HCT116 (cell line): ENCODE results near the gene GLMN. TPM values are rescaled to one million over a fixed set of nuclear protein-coding genes. Genes with fewer than 3 reads are reported as not detected.
A peak's percentile ranks its signal among the peaks of the same experiment; 100 is the strongest.

Source experiments
- ATAC-seq: fragments of 200-7000 bp; cut with Tn5 transposase; 2 replicates; pipeline ENCODE4 v1.9.1; 2020; ENCODE audit warnings: mild to moderate bottlenecking, moderate library complexity
- BruUV-seq: library from RNA; stranded (reverse); fragments of 400-500 nt; replicated peaks from 2 replicates; lab custom pipeline; 2021; lab: Mats Ljungman, UMichigan
- CTCF ChIA-PET: fragments of 300-600 bp; sonication (Branson Sonifier 250); formaldehyde crosslinking; loops from one replicate; lab custom pipeline; 2021; ENCODE audit warnings: antibody characterized with exemption; lab: Charles Lee
- POLR2A ChIA-PET: fragments of 300-600, 350-600 bp; sonication (Branson Sonifier 250); formaldehyde crosslinking; loops from one replicate; lab custom pipeline; 2021; ENCODE audit warnings: antibody characterized with exemption; lab: Charles Lee
- RAD21 ChIA-PET, 2 experiments: fragments of 300-600 bp; sonication (Branson Sonifier 250); formaldehyde crosslinking; loops; one replicate each; lab custom pipeline; 2023; ENCODE audit warnings: low total read pairs in 2 of 2; ENCODE audit not compliant: uncharacterized antibody in 2 of 2, unreplicated experiment in 2 of 2, low non-redundant PET in 1 of 2; lab: Charles Lee
- DNase-seq: peaks from one replicate; pipeline ENCODE4 v3.0.0-alpha.2; 2010; ENCODE audit warnings: low read depth, low spot score
- H2AFZ ChIP-seq: fragments of 200-600 bp; shearing (Covaris generic), sonication (generic); 2 replicates; pipeline ENCODE4 v1.6.1; 2017; ENCODE audit warnings: low read depth, mixed run types, mixed read lengths, antibody characterized with exemption, low read length; ENCODE audit not compliant: poor library complexity, severe bottlenecking
- H3K27ac ChIP-seq: 2 replicates; pipeline ENCODE4 v1.5.1; 2012; ENCODE audit warnings: low read depth, low read length
- H3K27me3 ChIP-seq: fragments of 200-600 bp; sonication (generic); 2 replicates; pipeline ENCODE4 v1.6.1; 2016; ENCODE audit warnings: mixed run types, low read length, mixed read lengths; ENCODE audit not compliant: insufficient read depth
- H3K36me3 ChIP-seq, 2 experiments: fragments of 200-500 bp in 1 of 2; fragments of 200-600 bp in 1 of 2; sonication (Bioruptor generic) in 1 of 2; sonication (generic) in 1 of 2; 2 replicates each; pipeline versions ENCODE4 v1.5.1 to v1.6.1; 2014 to 2016; ENCODE audit warnings: low read length in 2 of 2, inconsistent platforms in 1 of 2, mixed read lengths in 1 of 2, mixed run types in 1 of 2; ENCODE audit not compliant: insufficient read depth in 2 of 2, control insufficient read depth in 1 of 2
- H3K4me1 ChIP-seq, 2 experiments: fragments of 200-600 bp in 1 of 2; sonication (generic) in 1 of 2; 2 replicates each; pipeline versions ENCODE4 v1.5.1 to v1.6.1; 2012 to 2017; ENCODE audit warnings: low read length in 2 of 2, inconsistent platforms in 1 of 2, mild to moderate bottlenecking in 1 of 2, mixed read lengths in 1 of 2, mixed run types in 1 of 2, moderate library complexity in 1 of 2; ENCODE audit not compliant: insufficient read depth in 2 of 2, control insufficient read depth in 1 of 2
- H3K4me2 ChIP-seq: fragments of 200-600 bp; sonication (generic); 2 replicates; pipeline ENCODE4 v1.6.1; 2017; ENCODE audit warnings: mixed run types, low read length, mixed read lengths
- H3K4me3 ChIP-seq, 2 experiments: fragments of 200-600 bp in 1 of 2; sonication (generic) in 1 of 2; replicated peaks in 1 of 2; 2 replicates each; pipeline ENCODE4 v1.5.1; 2011 to 2016; ENCODE audit warnings: low read length in 2 of 2, control low read depth in 1 of 2, low read depth in 1 of 2, mild to moderate bottlenecking in 1 of 2, mixed read lengths in 1 of 2, mixed run types in 1 of 2
- H3K79me2 ChIP-seq: fragments of 200-600 bp; sonication (generic); 2 replicates; pipeline ENCODE4 v1.6.1; 2017; ENCODE audit warnings: mild to moderate bottlenecking, mixed run types, low read length, moderate library complexity, mixed read lengths; ENCODE audit not compliant: insufficient read depth
- H3K9ac ChIP-seq: fragments of 200-600 bp; sonication (generic); 2 replicates; pipeline ENCODE4 v1.6.1; 2016; ENCODE audit warnings: low read length, mixed read lengths
- H3K9me2 ChIP-seq: fragments of 200-600 bp; sonication (generic), shearing (Covaris generic); 2 replicates; pipeline ENCODE4 v1.6.1; 2017; ENCODE audit warnings: mixed run types, mild to moderate bottlenecking, moderate library complexity; ENCODE audit not compliant: insufficient read depth
- H3K9me3 ChIP-seq, 2 experiments: fragments of 200-500 bp in 1 of 2; fragments of 200-600 bp in 1 of 2; sonication (Bioruptor generic) in 1 of 2; sonication (generic) in 1 of 2; 2 replicates each; pipeline ENCODE4 v1.6.1; 2014 to 2017; ENCODE audit warnings: low read length in 2 of 2, mixed read lengths in 2 of 2, inconsistent platforms in 1 of 2, low read depth in 1 of 2, mild to moderate bottlenecking in 1 of 2, mixed run types in 1 of 2, moderate library complexity in 1 of 2; ENCODE audit not compliant: control insufficient read depth in 1 of 2, insufficient read depth in 1 of 2
- H4K20me1 ChIP-seq: fragments of 200-600 bp; sonication (generic), shearing (Covaris generic); 2 replicates; pipeline ENCODE4 v1.6.1; 2017; ENCODE audit warnings: mixed run types, mild to moderate bottlenecking, moderate library complexity; ENCODE audit not compliant: insufficient read depth
- EGR1 ChIP-seq: IDR thresholded peaks from 2 replicates; pipeline ENCODE4 v1.6.1; 2012; ENCODE audit warnings: low read depth
- EZH2phosphoT487 ChIP-seq: fragments of 200-600 bp; IDR thresholded peaks from 2 replicates; pipeline ENCODE4 v1.6.1; 2018; ENCODE audit warnings: antibody characterized with exemption, borderline replicate concordance
- JUND ChIP-seq: IDR thresholded peaks from 2 replicates; pipeline ENCODE4 v1.6.1; 2012
- POLR2AphosphoS5 ChIP-seq: IDR thresholded peaks from 2 replicates; pipeline ENCODE4 v1.6.1; 2011; ENCODE audit warnings: mild to moderate bottlenecking, low read depth, low read length, moderate library complexity
- RAD21 ChIP-seq: IDR thresholded peaks from 2 replicates; pipeline ENCODE4 v1.6.1; 2012; ENCODE audit warnings: low read depth, mild to moderate bottlenecking
- SRF ChIP-seq: IDR thresholded peaks from 2 replicates; pipeline ENCODE4 v1.6.1; 2012; ENCODE audit warnings: low read depth
- TCF7L2 ChIP-seq: IDR thresholded peaks from 2 replicates; pipeline ENCODE4 v1.7.0; 2011; ENCODE audit warnings: borderline replicate concordance, inconsistent platforms; ENCODE audit not compliant: insufficient read depth, insufficient read length; ENCODE audit errors: extremely low read depth
- intact Hi-C: fragments of 100-400 bp; cut with micrococcal nuclease; formaldehyde crosslinking; loops from 2 replicates; pipeline ENCODE4 v1.10.0; 2022
- total RNA-seq: library from RNA; stranded (reverse); gene quantifications from one replicate; pipeline ENCODE4 v1.2.1, GENCODE V29; 2021; ENCODE audit not compliant: unreplicated experiment
- TF ChIP-seq, protein P1 (sequence below), 3 experiments: fragments of 200-600 bp in 1 of 3; sonication (generic) in 1 of 3; IDR thresholded peaks in 2 of 3; conservative IDR thresholded peaks in 1 of 3; 2 replicates each; pipeline ENCODE4 v1.5.1; 2012 to 2017; ENCODE audit warnings: low read depth in 2 of 3, low read length in 2 of 3, antibody characterized with exemption in 1 of 3, borderline replicate concordance in 1 of 3, control low read depth in 1 of 3, mild to moderate bottlenecking in 1 of 3, mixed read lengths in 1 of 3, mixed run types in 1 of 3, moderate library complexity in 1 of 3; ENCODE audit not compliant: insufficient read depth in 1 of 3
- TF ChIP-seq, protein P2 (sequence below): IDR thresholded peaks from 2 replicates; pipeline ENCODE4 v1.6.1; 2012; ENCODE audit warnings: low read depth

GLMN gene
- total RNA-seq, 1 experiment from 2014 or later: 10.9 TPM

DNA sequence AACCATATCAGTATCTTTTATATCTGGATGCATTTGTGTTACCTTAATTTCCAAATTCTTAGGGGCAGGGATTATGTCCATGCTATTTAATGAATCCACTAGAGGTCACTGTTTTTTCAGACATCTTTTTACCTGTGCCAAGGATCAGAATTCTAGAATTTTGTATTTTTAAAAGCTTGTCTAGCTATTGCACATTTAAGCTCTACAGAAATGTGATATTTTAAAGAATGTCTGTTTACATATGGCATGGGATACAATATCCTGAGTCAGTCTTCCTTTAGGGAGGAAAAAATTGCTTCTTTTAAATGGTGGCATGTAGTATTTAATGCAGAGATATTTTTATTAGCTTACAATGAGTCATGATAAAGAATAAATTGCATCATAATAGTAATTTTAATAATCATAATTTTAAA, 11.4 kb upstream of the GLMN start:
- Histone ChIP-seq H3K27me3 (no peaks in the 10 kb centered on the region), H3K36me3 (peaks cover 5 to 7% of the 10 kb centered on the region in 2 experiments; a peak in 2 of 4 replicates), H2AFZ (no peak overlapping the region), H3K4me1 (no peaks in the 10 kb centered on the region), H3K9ac (no peak overlapping the region), H4K20me1 (no peaks in the 10 kb centered on the region), H3K9me2 (no peaks in the 10 kb centered on the region), H3K79me2 (no peaks in the 10 kb centered on the region), H3K4me2 (no peak overlapping the region), H3K27ac (no peak overlapping the region), H3K4me3 (no peak overlapping the region), H3K9me3 (no peaks in the 10 kb centered on the region)
- TF ChIP-seq, protein P1, sequence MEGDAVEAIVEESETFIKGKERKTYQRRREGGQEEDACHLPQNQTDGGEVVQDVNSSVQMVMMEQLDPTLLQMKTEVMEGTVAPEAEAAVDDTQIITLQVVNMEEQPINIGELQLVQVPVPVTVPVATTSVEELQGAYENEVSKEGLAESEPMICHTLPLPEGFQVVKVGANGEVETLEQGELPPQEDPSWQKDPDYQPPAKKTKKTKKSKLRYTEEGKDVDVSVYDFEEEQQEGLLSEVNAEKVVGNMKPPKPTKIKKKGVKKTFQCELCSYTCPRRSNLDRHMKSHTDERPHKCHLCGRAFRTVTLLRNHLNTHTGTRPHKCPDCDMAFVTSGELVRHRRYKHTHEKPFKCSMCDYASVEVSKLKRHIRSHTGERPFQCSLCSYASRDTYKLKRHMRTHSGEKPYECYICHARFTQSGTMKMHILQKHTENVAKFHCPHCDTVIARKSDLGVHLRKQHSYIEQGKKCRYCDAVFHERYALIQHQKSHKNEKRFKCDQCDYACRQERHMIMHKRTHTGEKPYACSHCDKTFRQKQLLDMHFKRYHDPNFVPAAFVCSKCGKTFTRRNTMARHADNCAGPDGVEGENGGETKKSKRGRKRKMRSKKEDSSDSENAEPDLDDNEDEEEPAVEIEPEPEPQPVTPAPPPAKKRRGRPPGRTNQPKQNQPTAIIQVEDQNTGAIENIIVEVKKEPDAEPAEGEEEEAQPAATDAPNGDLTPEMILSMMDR (IDR thresholded peaks at IDR 0.05 in 2 of 3, conservative IDR thresholded peaks at IDR 0.05 in 1 of 3; ENCODE audit: borderline replicate concordance in 1 of 3, insufficient read depth in 1 of 3, low read depth in 2 of 3, low read length in 2 of 3): peak; percentile 43 to 74 (median 66)
- TF ChIP-seq POLR2AphosphoS5 (no peak), RAD21 (peak; percentile 75)
- DNase-seq: no peak
- BruUV-seq: no TSS peak
- ChIA-PET CTCF (interaction anchor here (0.6 to 2.0 kb wide), 30 partner anchors 9 to 521 kb away, joined by 3 to 15 read pairs (median 3); partner anchors contain the start of genes GFI1, GLMN, RPAP2 and RPL5), POLR2A (interaction anchor here (0.8 kb wide), 1 partner anchor 522 kb away, joined by 6 read pairs; the partner anchor contains the start of gene RPL5), RAD21 (interaction anchor here (0.6 to 0.8 kb wide), 4 partner anchors 175 to 508 kb away, joined by 3 to 7 read pairs (median 3); no protein-coding TSS in a partner anchor)
- intact Hi-C loops: loop anchor here (1.0 to 2.0 kb wide), 3 partner anchors 289 to 509 kb away; no protein-coding TSS in a partner anchor
- ATAC-seq: peak; percentile 57; the same call in 1 of the 2 replicates

DNA sequence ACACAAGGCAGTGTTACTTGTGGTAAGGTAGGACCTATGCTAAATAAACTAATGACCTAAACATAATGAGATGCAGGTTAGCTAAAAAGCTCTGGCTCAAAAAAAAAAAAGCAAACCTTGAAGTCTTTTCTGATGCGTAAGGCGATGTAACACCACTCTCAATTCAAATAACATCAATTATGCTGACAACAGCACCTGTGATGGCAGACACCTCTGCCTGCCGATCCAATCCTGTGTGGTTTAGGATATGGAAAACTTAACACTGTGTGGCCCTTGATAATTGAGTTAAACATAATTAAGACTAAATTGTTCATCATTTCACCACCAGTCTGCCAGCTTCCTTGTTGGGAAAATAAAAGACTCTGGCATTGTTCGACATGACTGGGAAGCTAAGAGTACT, 9.2 kb upstream of the GLMN start:
- ChIA-PET RAD21 (no interaction called here), POLR2A (interaction anchor here (0.7 kb wide), 1 partner anchor 12 kb away, joined by 4 read pairs; no protein-coding TSS in a partner anchor), CTCF (interaction anchor here (0.6 to 1.9 kb wide), 2 partner anchors 16 to 510 kb away, joined by 3 to 4 read pairs; no protein-coding TSS in a partner anchor)
- Histone ChIP-seq H3K4me1 (no peaks in the 10 kb centered on the region), H3K4me2 (no peak overlapping the region), H2AFZ (no peak overlapping the region), H3K9me3 (no peaks in the 10 kb centered on the region), H3K4me3 (no peak overlapping the region), H3K27ac (no peak overlapping the region), H4K20me1 (no peaks in the 10 kb centered on the region), H3K79me2 (0 out of 2 replicates have a peak, but pooled peaks cover 3% of the 10 kb centered on the region), H3K9ac (no peak overlapping the region), H3K27me3 (no peaks in the 10 kb centered on the region), H3K9me2 (no peaks in the 10 kb centered on the region), H3K36me3 (peaks cover 20 to 22% of the 10 kb centered on the region in 2 experiments)
- BruUV-seq: no TSS peak
- no peak for DNase-seq
- intact Hi-C loops: loop anchor here (5.0 kb wide), 1 partner anchor 439 kb away; no protein-coding TSS in a partner anchor
- no peak for ATAC-seq
- TF ChIP-seq EZH2phosphoT487 (no peak), TCF7L2 (no peak), EGR1 (no peak), SRF (no peak), JUND (no peak)
- TF ChIP-seq, protein P2, sequence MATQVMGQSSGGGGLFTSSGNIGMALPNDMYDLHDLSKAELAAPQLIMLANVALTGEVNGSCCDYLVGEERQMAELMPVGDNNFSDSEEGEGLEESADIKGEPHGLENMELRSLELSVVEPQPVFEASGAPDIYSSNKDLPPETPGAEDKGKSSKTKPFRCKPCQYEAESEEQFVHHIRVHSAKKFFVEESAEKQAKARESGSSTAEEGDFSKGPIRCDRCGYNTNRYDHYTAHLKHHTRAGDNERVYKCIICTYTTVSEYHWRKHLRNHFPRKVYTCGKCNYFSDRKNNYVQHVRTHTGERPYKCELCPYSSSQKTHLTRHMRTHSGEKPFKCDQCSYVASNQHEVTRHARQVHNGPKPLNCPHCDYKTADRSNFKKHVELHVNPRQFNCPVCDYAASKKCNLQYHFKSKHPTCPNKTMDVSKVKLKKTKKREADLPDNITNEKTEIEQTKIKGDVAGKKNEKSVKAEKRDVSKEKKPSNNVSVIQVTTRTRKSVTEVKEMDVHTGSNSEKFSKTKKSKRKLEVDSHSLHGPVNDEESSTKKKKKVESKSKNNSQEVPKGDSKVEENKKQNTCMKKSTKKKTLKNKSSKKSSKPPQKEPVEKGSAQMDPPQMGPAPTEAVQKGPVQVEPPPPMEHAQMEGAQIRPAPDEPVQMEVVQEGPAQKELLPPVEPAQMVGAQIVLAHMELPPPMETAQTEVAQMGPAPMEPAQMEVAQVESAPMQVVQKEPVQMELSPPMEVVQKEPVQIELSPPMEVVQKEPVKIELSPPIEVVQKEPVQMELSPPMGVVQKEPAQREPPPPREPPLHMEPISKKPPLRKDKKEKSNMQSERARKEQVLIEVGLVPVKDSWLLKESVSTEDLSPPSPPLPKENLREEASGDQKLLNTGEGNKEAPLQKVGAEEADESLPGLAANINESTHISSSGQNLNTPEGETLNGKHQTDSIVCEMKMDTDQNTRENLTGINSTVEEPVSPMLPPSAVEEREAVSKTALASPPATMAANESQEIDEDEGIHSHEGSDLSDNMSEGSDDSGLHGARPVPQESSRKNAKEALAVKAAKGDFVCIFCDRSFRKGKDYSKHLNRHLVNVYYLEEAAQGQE: no peak
